NT2/D1 (cell line): ENCODE measurements around the gene KRTAP5-10.
"Not testable (repeated sequence)": the region's sequence is repeated elsewhere in the genome, so short reads cannot be mapped to it uniquely, and the experiment has no call there.

Experiments
- DNase-seq: peaks from one replicate; pipeline ENCODE4 v3.0.0-alpha.2; 2011; ENCODE audit warnings: low read depth, low spot score
- H3K27me3 ChIP-seq: 2 replicates; pipeline ENCODE4 v1.6.0; 2011; ENCODE audit warnings: mild to moderate bottlenecking; ENCODE audit not compliant: insufficient read length, insufficient read depth
- H3K36me3 ChIP-seq: 2 replicates; pipeline ENCODE4 v1.6.1; 2011; ENCODE audit warnings: mild to moderate bottlenecking, low read length, mixed read lengths; ENCODE audit not compliant: insufficient read depth, insufficient read length
- H3K4me1 ChIP-seq: 2 replicates; pipeline ENCODE4 v1.5.1; 2011; ENCODE audit not compliant: insufficient read depth, insufficient read length
- H3K4me3 ChIP-seq: 2 replicates; pipeline ENCODE4 v1.5.1; 2011; ENCODE audit warnings: low read depth; ENCODE audit not compliant: insufficient read length
- H3K9ac ChIP-seq: 2 replicates; pipeline ENCODE4 v1.6.0; 2011; ENCODE audit warnings: low read depth; ENCODE audit not compliant: insufficient read length
- H3K9me3 ChIP-seq: 2 replicates; pipeline ENCODE4 v1.5.1; 2011; ENCODE audit warnings: mild to moderate bottlenecking, low read length; ENCODE audit not compliant: insufficient read depth

Gene KRTAP5-10

DNA sequence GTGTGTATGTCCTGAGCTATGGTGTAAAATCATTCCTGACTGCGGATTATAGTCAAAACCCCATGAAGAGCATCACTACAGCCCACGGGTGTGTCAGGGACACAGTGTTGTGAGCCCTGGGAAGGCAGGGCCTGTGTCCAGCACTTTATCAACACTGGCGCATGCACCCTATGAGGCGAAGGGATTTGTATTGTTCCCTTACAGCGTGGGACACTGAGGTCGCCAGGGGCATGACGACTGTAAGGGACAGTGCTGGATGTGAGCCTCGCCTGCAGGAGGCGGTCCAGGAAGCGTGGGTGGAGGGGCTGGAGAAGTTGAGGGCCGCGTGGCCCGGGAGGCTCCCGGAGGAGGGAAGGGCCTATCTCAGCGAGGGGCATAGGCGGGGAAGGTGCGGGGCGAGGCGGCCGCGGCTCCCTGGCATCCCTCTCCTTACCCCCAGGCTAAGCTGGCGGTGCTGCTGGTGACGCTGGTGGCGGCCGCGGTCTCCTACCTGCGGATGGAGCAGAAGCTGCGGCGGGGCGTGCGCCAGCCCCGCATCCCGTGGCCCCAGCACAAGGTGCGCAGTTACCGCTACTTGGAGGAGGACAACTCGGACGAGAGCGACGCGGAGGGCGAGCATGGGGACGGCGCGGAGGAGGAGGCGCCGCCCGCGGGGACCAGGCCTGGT, 41.6 kb downstream of the KRTAP5-10 start:
- not testable (repeated sequence) for H3K9me3 ChIP-seq, DNase-seq, H3K4me1 ChIP-seq, H3K36me3 ChIP-seq
- H3K27me3 ChIP-seq = peaks cover 23% of the 10 kb centered on the region
- H3K9ac ChIP-seq = peak overlapping the region; percentile 70
- peak overlapping the region; percentile 51 for H3K4me3 ChIP-seq

DNA sequence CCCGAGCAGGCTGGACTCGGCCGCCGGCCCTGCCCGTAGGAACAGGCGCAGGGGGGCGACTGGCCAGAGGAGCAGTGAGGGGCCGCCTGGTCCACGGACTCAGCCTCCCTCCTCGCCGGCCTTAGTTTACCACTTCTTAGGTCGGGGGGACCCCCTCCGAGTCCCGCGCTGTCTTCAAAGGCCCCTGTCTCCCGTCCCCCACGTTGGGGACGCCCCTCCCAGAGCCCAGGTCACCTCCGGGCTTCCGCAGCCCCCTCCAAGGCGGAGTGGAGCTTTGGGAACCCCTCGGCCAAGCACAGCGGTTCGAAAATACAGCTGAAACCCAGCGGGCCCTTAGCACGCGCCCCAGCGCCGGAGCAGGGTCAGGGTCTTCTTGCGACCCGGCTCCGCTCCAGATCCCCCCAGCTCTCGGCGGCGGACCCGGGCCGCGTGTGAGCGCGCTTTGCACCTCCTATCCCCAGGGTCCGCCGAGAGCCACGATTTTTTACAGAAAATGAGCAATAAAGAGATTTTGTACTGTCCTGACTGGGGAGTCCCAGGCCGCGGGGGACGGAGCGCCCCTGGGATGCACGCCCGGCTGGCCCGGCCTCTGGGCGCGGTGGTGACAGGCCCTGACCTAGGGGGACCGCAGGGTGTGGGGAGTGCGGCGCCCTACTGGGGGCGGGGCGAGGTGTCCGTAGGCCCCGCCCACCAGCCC, 42.3 kb downstream of the KRTAP5-10 start:
- H3K9ac ChIP-seq = peak overlapping the region; percentile 70
- H3K9me3 ChIP-seq, H3K36me3 ChIP-seq, H3K4me1 ChIP-seq, DNase-seq: not testable (repeated sequence)
- peak overlapping the region; percentile 51 for H3K4me3 ChIP-seq
- H3K27me3 ChIP-seq = peaks cover 23% of the 10 kb centered on the region

DNA sequence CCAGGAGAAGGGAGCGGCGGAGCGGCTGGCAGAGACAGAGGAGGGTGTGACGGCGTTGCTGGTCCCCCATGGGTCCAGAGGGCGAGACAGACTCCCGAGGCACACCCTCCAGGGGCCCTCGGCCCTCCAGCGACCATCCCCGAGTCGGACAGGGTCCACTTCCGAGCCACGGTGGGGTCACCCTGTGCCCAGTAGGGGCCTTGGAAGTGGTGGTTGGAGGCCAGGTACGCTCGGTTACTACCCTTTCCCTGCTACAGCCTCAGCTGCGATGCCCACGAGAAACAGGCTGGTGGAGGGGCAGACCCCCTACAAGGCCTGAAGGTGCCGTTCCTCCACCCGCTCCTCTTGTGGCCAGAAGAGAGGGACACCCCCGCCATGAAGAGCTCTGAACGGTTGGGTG, 42.9 kb downstream of the KRTAP5-10 start:
- Histone ChIP-seq H3K27me3 (peaks cover 23% of the 10 kb centered on the region), H3K4me3 (peak overlapping the region; percentile 15)
- H3K9ac ChIP-seq = not testable (repeated sequence)

DNA sequence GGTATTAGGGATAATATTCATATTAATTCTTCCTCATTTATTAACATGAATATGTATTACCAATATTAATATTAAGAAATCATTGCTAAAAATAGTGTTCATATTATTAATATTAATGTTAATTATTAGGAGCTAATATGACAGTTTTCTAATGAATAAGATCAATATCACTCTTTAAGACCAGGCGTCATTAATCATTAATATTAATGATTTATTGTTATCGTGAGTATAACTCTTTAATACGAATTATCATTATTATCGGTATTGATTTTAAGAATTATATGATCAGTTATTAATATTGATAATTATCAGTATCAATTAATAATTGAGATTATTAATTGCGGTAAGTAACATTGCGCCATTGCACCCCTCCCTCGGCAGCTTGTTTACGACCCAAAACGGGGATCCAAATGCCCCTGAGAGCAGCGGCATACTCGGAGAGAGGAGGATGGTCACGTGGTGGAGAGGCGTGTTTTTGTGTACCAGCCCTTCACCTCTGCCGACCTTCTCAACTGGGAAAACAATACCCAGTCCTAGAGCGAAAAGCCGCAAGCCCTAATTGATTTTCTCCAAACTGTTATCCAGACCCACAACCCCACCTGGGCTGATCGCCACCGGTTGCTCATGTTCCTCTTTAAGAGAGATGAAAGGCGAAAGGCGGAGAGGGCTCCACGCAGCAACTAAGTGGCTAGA, 46.0 kb downstream of the KRTAP5-10 start:
- H3K4me3 ChIP-seq, H3K36me3 ChIP-seq, DNase-seq, H3K9me3 ChIP-seq, H3K9ac ChIP-seq, H3K4me1 ChIP-seq: not testable (repeated sequence)
- peaks cover 11% of the 10 kb centered on the region for H3K27me3 ChIP-seq

More for the DNA sequence above, 42.9 kb downstream of the KRTAP5-10 start:
- not testable (repeated sequence) for H3K36me3 ChIP-seq, DNase-seq, H3K4me1 ChIP-seq, H3K9me3 ChIP-seq

DNA sequence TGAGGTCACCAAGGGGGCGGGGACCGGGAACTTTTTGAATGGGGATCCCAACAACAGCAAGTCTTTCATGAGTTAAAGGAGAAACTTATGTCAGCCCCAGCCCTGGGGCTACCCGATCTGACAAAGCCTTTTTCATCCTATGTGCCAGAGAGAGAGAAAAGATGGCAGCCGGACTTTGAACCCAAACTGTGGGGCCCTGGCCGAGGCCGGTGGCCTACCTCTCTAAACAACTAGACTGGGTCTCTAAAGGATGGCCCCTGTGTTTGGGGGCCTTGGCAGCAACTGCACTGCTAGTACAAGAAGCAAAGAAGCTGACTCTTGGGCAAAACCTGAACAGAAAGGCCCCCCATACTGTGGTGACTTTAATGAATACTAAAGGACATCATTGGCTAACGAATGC, 48.6 kb downstream of the KRTAP5-10 start:
- not testable (repeated sequence) for H3K4me1 ChIP-seq, H3K9ac ChIP-seq, H3K36me3 ChIP-seq, DNase-seq, H3K9me3 ChIP-seq, H3K27me3 ChIP-seq, H3K4me3 ChIP-seq

DNA sequence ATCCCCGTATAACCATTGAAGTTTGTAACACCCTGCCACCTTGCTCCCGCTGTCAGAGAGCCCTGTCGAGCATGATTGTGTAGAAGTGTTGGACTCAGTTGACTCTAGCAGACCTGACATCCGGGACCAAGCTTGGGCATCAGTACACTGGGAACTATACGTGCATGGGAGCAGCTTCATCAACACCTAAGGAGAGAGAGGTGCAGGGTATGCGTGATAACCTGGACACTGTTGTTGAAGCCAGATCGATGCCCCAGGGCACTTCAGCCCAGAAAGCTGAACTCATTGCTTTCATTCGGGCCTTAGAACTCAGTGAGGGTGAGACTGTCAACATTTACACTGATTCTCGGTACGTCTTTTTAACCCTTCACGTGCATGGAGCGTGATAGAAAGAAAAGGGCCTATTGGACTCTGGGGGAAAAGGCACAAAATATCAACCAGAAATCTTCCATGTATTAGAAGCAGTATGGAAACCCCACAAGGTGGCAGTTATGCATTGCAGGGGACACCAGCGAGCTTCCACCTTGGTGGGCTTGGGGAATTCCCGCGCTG, 49.1 kb downstream of the KRTAP5-10 start:
- H3K9me3 ChIP-seq, H3K4me1 ChIP-seq, H3K27me3 ChIP-seq, H3K9ac ChIP-seq, H3K4me3 ChIP-seq, DNase-seq, H3K36me3 ChIP-seq: not testable (repeated sequence)

DNA sequence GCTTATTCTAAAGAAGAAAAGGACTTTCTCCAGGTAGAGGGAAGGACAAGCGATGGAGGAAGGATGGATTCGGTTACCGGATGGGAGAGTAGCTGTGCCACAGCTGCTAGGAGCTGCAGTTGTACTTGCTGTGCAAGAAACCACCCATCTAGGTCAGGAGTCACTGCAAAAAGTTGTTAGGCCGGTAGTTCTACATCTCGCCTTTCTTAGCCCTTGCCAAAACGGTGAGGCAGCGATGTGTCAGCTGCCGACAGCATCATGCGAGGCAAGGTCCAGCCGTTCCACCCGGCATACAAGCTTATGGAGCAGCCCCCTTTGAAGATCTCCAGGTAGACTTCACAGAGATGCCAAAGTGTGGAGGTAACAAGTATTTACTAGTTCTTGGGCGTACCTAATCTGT, 49.6 kb downstream of the KRTAP5-10 start:
- not testable (repeated sequence) for H3K4me3 ChIP-seq, H3K9ac ChIP-seq, H3K4me1 ChIP-seq, H3K36me3 ChIP-seq, DNase-seq, H3K27me3 ChIP-seq, H3K9me3 ChIP-seq
